ENCODE results near the gene GDPD3.
"Not testable (repeated sequence)": the region's sequence is repeated elsewhere in the genome, so short reads cannot be mapped to it uniquely, and the experiment has no call there.

The GDPD3 gene

DNA sequence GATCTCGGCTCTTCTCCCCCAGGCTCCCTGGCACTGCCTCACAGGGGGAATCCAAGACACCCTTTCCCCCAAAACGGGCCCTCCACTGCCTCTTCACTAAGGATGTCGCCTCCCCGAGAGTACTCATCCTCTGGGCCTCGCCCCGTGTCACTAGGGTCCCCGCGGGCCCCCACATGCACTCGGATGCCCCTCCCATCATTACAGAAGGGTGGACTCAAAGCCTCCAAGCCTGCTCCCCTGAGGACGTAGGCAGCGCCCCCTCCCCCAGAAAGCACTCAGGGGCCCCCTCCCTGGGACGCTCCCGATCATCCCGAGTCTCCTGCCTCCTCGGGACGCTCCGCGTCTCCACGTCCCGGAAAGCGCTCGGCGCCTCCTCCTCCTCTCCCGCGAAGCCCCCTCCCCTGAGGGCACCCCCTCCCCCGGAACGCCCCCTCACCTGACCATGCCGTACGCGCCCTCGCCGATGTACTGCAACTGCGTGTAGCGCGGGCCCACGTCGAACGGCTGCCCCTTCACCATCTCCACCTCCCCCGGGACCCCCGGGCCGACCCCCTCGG, 9.3 kb upstream of the GDPD3 start:
- DNase-seq: no peak

DNA sequence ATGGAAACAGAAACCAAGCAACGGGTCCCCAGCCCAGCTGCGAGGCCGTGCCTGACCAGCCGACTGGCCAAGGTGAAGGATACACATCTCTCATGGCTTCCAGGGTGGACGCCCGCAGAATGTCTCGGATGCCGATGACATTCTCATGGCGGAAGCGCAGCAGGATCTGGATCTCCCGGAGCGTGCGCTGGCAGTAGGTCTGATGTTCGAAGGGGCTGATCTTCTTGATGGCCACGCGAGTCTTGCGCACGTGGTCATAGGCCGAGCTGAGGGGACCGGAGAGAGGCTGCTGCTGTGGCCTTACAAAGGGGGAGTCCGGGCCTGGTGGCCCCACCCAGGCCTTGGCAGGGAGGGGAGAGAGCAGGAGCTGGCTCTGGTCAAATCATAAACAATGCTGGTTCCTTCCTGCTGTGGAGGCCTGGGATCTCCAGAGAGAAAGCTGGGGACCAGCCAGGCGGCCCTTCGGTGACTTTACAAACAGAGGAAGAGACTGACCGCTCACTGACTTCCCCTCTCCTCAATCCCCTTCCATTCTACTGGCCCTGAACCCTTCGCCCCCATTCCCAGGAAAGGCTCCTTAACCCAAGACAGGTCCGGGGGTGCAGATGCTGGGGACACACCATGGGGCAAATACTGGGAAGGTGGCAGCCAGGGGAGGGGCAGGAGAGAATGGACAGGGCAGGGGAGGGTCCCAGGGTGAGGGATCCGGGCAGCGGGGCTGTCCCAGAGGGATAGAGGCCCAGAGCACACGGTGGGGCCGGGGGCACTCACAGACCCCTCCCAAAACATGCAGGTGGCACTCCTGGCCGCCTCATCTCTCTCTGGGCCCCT, 8.6 kb upstream of the GDPD3 start:
- DNase-seq: no peak

DNA sequence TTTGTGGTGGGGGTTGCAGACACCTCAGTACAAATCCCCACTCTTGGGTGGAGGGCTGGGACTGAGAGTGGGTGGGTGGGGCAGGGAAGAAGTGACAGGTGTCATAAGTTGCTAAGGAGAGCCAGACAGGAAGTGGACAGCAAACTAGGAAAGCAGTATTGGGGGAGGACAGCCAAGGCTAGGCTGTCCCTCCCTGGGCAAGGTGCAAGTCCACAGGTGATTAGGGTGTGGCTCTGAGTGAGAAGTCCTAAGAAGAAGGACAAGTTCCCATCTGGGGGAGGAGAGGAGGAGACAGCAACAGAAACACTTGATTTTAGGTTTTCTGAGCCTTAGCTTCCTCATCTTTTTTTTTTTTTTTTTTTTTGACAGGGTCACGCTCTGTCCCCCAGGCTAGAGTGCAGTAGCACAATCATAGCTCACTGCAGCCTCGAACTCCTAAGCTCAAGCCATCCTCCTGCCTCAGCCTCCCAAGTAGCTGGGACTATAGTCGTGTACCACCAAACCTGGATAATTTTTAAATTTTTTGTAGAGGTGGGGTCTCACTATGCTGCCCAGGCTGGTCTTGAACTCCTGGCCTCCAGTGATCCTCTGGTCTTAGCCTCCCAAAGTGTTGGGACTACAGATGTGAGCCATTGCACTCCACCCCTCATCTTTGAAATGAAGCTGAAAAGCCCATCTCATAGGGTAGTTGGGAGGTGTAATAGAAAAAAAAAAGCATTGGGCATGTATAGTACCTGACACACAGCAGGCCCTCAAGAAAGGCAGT, 7.2 kb upstream of the GDPD3 start:
- DNase-seq: no peak

DNA sequence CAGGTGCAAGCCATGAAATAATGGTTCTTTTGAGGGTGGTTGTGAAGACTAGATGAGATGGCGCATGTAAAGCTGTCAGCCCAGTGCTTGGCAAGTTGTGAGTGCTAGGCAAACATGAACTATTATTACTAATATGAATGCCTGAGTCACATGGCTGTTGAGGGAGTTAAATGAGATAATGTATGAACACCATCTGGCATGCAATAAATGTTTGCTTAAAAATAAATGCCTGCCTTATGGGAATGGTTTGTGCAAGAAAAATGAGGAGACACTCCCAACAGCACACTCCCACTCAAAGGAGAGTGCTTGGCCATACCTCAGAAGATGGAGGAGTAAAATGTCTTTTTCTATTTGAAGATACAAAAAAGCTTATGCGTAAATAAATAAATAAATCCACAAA, 6.1 kb upstream of the GDPD3 start:
- DNase-seq: no peak

DNA sequence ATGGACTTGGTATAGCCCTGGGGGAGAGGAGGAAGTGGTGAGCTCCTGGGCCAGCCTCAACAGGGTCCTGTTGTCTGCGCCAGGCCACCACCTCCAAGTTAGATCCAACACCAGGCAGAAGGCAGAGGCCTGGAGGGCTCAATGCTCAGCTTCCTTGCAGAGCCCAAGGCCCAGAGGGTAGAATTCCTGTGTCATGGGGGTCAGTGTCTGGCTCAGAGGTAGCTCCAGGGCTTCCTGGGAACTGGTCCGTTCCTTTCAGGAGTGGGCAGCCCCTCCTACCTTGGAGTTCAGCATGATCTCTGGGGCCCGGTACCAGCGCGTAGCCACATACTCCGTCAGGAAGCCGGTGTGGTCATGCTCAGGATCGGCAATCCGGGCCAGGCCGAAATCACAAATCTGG, 4.4 kb upstream of the GDPD3 start:
- DNase-seq: no peak

DNA sequence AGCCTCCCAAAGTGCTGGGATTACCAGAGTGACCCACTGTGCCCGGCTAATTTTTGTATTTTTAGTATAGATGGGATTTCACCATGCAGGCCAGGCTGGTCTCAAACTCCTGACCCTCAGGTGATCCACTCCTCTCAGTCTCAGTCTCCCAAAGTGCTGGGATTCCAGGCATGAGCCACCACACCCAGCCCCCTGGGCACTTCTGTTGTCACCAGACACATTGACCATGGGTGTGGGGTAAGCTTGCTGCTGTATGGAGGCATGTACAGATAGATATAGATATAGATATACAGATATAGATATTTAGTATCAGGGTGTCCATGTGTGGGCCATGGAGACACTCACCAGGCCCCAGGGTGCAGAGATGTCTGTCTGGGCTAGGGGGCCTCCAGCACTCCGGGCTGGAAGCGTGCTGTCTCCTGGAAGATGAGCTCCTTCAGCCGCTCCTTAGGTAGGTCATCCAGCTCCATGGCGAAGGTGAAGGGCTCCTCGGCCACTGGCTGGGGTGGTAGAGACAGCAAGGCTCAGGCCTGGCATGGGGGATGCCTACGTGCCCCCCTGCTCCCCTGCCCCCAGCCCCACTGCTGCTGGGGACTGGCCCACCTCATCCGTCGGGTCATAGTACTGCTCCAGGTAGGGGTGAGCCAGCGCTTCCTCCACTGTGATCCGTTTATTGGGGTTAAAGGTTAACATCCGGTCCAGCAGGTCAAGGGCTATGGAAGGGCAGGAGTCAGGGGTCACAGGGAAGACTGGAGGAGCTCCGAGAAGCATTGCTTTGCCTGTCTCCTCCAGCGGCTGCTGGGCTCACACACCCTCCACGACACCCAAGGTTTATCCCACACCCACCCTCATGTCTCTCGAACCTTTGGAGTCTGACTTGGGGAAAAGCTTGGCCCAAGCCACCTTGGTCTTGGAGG, 3.2 kb upstream of the GDPD3 start:
- DNase-seq: no peak

DNA sequence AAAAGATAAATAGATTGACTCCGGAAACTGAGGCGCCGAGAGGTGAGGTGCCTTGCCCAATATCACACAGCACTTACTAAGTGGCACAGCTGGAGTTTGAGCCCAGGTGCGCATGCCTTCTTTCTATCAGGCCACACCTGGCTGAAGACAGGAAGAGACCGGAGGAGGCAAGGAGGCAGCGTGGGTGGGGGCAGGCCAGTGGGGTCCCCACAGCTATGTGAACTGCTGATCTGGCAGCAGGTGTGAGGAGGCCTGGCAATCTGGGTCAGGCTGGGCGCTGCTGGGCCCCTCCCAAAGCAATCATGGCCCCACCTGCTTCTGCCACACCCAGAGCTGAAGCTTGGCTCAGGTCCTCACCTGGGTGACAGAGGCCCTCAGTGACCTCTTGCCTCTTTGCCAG, 1.9 kb upstream of the GDPD3 start:
- peak; percentile 28 for DNase-seq

DNA sequence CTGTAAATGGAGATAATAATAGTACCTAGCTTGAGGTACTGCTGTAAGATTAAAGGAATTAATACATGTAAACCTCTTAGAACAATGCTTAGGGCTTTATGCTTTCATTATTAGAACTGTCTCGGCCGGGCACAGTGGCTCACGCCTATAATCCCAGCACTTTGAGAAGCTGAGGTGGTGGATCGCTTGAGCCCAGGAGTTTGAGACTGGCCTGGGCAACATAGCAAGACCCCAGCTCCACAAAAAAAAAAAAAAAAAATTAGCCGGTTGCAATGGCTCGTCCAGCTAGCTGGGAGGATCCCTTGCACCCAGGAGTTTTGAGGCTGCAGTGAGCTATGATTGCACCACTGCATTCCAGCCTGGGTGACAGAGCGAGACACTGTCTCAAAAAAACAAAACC, 1.5 kb upstream of the GDPD3 start:
- not testable (repeated sequence) for DNase-seq

DNA sequence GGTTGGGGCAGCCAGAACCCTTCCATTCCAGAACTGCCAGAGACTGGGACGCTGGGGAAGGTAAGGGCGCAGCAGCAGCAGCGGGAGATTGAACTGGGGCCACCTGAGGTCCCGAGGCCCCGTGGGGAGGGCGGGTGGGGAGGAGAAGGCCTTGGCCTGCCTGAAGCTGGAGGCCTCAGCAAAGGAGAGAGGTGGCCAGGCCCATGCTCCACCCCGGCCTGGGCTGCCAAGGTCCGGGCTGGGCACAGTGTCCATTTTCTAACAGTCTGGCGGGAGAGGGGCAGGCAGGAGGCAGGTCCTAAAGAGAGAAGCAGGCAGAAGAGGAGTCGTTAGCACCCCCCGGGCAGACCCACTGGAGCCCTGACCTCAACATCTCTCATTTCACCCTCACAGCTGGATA, 1.1 kb upstream of the GDPD3 start:
- DNase-seq: no peak

DNA sequence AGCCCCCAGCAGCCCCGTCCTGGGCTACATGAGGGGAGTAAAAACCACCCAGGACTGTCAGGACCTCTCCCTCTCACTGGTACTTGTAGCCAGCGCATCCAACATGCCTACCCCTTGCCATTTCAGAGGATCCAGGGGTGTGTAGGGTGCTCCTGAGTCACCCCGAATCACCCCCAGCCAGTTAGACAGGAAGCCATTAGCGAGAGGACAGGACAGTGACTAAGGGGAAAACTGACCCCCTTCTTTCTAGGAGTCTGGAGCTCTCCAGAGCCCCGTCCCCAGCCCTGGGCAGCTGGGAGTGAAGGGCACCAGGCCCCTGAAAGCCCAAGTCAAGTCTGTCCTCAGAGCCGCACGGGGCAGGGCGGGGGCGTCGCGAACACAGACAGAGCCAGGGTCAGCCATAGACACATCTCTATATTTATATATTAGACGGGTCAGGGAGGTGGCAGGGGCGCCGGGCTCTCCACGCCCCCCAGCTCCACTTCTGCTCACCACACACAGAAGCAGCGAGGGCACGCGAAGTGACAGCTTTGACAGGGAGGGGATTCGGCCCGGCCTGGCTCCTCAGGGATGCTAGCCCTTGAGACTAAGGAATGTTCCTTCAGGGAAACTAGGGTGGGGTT, 485 bp upstream of the GDPD3 start:
- no peak for DNase-seq

DNA sequence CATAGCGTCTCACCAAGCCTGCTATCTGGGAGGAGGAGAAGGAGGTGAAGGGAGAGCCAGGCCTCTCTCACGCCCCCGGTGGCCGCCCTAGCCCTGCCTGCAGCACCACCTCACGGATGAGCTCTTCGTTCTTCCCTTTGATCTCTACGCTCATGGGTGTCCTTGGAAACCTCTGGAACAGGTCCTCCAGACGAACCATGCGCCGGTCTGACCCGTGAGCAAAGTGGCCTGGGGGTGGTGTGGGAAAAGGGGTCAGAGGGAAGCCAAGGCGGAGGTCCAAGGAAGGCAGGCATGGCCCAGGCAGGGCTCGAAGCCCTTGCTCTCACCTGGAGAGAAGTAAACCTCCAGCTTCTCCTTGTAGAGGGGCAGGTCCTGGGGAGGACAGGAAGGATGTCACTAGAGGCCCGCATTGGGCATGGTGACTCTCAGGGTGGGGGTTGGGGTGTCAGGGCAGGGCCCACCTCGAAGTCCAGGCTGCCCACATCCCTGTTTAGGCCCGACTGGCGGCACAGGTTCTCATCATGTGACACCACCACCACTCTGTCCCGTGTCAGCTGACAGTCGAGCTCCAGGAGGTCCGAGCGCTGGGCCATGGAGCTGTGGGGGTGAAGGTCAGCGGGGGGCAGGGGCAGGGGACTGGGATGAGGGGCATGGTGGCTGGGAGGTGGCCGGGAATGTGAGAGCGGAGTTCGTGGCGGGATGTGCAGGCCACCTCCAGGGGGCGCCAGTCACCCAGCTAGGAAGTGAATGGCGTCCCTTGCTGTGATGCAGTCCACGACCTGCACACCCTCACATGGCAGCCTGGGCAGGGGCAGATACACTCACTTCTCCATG, 923 bp downstream of the GDPD3 start:
- DNase-seq: peak; percentile 37

DNA sequence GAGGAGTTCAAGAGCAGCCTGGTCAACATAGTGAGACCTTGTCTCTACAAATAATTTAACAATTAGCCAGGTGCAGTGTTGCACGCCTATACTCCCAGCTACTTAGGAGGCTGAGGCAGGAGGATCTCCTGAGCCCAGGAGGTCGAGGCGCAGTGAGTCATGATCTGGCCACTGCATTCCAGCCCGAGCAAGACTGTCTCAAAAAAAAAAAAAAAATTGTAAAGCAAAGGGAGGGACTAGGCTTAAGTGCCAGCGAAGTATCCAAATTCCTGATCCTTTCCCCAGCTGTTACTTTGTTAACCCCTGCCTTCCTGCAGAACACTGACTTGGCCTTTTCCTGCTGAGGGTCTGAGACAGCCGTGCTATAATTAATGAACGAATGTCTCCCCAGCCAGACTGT, 2.7 kb downstream of the GDPD3 start:
- no peak for DNase-seq

DNA sequence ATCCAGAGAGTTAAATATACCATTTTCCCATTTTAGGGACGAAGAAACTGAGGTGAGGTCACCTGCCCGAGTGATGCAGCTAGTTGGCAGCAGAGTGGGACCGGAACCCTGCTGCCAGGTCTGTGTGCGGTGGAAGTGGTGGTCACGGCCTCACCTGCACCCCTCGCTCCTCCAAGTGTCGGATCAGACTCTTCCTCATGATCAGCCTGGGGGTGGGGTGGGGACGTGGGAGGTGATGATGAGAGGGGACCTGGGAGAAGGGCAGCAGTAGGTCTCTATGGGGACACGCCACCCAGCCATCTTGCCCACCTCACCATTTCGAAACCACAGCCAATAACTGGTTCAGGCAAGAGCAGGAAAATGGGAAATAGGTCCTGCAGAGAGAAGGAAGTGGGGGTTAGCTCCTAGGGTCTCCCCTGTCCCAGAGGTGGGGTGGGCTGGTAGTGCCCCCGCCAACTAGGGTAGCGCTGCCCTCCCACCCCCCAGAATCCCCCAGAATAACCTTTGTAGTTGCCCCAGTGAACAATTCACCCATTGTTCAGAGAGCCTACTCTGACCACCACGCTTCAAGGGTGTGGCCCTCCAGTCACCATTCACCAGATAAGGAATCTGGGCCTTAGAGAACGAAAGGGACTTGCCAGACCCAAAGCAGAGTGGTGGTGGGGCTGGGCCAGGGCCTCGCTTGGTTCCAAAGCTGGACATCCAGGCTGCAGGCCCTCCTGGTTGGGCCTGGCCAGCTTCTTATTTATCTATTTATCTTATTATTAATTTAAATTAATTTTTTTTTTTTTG, 5.1 kb downstream of the GDPD3 start:
- no peak for DNase-seq

DNA sequence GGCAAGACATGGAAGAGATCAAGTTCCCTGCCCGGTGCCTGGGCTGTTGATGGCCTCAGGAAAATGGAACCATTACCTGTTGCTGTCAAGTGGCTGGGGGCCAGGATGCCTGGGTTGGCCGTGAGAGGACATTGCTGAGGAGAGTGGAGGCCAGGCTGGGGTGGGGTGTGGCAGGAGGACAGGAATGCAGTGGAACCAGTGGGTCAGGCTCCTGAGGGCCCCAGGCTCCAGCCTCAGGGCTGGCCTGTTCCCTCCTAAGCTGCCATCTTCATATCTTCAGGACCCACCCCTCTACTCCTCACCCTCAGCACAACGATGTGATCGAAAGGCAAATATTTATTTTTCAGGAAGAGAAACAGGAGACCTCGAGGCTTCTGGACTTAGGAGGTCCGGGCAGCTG, 8.8 kb downstream of the GDPD3 start:
- DNase-seq: no peak

DNA sequence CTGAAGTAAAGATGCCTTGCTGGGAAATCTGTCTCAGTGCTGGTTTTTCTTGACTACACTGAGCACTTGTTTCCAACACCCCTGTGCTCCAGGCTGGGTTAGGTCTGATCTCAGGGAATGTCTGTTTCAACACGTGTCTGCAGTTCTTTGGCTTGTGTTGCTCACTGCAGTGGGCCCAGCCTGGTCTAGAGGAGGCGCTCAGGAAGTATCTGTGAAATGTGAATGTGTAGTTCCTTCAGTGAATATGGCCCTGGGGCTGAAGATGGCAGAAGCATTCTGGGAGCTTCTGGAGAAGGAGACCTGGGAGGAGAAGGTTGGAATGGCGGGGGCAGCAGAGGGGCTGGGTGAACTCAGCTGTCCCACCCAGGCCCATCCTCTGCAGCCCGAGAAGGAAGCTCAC, 9.2 kb downstream of the GDPD3 start:
- DNase-seq: no peak

DNA sequence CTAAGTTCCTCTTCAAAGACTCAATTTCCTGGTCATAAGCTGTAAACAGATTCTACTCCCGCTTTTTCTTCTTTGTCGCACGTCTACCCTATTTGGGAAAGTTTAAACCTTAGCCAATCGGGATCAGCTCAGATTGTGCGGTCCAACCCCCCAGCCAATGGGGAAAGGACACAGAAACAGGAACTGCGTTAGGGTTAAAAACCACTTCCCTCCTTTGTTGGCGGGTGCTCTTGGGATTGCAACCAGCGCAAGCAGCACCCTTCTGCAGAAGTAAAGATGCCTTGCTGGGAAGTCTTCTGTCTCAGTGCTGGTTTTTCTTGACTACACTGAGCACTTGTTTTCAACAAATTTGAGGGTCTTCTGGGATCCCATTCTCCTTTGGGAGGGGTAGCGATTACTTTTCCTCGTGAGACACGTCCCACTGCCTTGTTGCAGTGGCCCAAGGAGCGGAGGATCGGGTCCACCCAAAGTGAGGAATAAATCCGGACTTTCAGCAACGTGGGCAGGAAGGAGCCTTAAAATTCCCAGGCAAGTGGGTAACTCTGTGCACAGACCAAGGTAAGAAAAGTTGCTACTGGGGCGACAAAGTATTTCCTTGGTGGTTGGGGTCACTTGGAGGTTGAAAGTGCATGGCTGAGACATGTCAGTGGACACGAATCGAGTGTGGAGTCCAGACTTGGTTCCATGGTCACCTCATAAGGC, 16.3 kb downstream of the GDPD3 start:
- DNase-seq: no peak

DNA sequence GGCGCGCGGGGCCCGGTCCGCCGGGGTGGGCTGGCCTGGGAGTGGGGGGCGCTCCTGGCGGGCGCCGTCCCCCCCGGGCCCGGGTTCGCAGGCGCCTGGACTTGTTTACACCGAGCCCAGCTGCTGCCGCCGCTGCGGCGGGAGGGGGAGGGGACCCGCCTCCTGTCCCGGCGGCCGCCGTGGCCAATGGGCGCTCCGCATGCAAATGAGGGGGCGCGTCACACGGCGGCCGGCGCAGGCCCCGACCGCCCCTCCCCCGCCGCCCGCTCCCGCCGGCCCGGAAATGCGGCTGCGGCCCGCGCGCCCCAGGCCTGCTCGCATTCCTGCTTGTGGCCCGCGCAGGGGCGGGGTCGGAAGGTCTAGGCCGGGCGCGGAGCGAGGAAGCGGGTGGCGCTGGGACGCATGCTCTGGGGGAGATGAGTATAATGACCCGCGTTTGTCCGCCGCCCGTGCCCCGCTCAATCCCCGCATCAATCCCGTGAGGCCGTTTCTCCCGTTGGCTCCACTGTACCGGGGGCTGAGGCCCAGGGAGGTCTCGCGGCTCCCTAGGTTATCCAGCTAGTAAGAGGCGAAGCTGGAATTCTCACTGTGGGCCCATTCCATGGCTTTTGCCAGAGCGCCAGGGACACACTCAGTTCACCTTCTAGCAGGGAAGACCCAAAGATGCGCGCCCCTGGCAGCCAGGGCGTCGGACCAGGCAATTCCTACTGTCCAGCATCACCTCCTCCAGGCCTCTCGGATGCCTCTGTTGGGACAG, 17.1 kb downstream of the GDPD3 start, which contains the start of gene YPEL3:
Gene YPEL3, minus strand, starts transcription at position 109 of the 757 bp plus-strand sequence. CDS start 731 bp downstream, outside the sequence.
- peak; percentile 86 for DNase-seq

DNA sequence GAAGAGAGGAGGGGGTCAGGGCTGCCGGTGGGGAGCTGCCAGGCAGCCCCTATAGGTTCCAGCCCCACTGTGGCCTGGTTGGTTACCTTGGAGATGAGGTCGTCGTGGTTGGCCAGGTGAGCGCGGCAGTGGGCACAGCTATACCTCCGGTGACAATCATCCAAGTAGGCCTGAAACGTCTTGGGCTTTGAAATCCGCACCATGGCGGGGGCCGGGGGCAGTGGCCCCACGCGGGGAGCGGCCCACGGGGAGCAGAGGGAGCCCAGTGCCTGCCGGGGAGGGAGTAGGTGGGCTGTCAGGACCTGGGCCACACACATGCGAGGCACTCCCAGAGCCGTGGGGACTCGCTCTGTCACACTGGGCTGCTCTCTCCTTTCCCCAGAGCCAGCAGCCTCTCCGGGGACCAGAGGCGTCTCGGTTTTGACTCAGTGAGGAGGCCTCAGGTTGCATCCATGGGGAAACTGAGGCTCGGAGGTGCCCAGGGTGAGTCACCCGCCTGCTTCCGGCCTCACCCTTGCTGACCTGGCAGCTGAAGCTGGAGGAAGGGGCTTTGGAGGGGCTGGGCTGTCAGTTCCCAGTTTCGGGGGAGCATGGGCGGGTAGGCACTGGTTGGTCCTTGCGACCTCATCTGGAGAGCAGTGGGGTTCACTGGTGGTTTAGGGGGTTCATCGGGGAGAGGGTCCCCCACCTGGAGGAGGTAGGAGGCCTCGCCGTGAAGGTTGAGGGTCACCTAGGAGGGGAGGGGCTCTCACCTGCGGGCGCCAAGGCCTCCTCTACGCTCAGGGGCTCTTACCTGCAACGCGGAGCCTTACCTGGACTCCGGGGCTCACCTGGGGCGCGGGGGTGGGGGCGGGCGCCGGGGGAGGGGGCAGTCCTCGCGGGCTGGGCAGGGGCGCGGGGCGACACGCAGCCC, 17.9 kb downstream of the GDPD3 start:
- DNase-seq: no peak
